Stimulated activated CD8-positive, alpha-beta memory T cell treated with anti-CD3 and anti-CD28 coated beads, Interleukin-4, amount 100 ng/mL, for 4 hours (primary cell): ENCODE measurements around the gene KCNK2.

Experiments
- DNase-seq, 2 donors: peaks; one replicate each; pipeline ENCODE4 v3.0.0-alpha.2; 2020; ENCODE audit warnings: low read depth in 2 of 2, low spot score in 1 of 2

Gene KCNK2

DNA sequence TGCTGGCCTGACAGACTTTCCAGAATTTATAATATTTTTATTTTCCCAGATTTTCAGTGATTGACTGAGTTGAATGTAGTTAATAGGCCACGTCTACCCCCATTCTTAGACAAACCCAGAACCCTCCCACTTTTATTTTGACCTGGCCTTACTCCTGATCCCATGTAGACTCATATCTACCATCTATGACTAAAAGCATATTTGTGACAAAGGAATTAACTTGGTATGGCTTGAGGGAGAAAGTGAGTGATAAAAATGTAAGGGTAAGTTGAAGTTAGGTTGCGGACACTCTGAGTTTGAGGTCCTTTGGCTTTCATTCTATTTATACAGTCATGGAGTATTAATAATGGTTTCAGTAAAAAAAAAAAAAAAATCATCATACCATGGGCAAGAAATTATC, 168.4 kb downstream of the KCNK2 start:
- no peak for DNase-seq

DNA sequence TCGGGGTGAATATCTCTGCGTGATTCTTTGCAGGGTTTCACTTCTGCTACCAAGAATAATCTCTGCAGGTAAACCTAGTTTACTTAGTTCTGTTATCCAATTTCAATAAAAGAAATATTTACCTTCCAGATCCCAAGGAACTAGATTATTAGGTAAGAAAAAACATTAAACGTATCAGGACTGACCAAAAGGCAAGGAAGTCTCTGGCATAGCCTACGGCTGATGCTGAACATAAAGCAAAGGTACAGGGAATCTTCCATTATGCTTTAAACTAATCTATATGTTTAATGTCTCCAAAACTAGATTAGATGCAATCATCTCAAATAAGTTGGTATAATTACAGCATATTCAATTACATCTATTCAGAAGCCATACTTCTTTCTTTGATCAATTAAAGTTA, 168.9 kb downstream of the KCNK2 start:
- no peak for DNase-seq

- no peak for DNase-seq
Observed at GRCh38 chr1:215252164-215252563, 169.6 kb downstream of the KCNK2 start.

- DNase-seq: no peak
Observed at GRCh38 chr1:215256936-215257679, 174.6 kb downstream of the KCNK2 start.

GRCh38 chr1:215260711-215261110, 178.2 kb downstream of the KCNK2 start:
- no peak for DNase-seq

DNA sequence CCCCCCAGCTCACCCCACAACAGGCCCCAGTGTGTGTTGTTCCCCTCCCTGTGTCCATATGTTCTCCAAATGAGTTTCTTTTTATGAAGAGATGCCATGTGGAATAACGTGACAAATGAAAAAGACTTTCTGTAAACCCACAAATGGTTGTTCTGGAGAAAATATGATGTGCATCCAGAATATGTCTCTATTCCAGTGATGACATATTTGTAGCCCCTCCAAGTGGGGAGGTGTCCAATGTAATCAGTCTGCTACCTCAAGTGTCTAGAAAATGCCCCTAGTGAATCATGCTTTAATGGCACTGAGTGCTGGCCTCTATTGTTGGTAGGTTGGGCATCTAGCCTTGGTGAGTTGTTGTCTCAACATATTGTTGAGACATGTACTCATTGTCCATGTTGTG, 179.6 kb downstream of the KCNK2 start:
- DNase-seq: no peak

DNA sequence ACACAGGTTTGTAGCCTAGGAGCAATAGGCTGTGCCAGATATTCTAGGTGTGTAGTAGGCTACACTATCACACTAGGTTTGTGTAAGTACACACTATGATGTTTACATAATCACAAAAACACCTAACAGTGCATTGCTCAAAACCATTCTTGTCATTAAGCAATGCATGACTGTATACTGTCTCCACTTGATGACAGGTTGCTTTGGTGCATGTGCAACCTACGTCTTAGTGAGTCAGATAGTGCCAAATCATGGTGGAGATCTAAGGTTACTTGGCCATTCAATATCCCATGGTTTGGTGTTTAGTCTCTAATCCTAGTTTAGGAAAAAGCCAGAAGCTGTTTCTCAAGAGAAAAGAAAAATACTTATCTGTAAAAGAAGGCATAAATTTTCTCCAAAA, 181.1 kb downstream of the KCNK2 start:
- DNase-seq: no peak

- no peak for DNase-seq
Observed at GRCh38 chr1:215264649-215265048, 182.1 kb downstream of the KCNK2 start.

GRCh38 chr1:215267495-215267894, 185.0 kb downstream of the KCNK2 start:
- no peak for DNase-seq

DNA sequence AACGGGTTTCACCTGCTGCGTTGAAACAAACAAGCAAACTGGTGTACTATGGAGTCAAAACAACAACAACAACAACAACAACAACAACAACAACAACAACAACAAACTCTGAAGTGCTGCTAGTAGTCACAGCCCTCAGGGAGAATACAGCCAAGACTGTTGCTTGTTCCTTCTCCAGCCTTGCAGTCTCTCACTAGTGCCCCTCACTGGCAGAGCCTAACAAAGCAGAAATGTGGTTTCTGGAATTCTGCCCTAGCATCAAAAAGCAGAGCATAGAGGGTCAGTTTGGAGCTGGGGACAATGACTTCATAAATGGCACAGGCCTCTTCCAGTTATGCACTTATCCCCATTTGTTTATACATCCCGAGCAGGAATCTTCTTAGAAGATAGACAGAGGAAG, 187.4 kb downstream of the KCNK2 start:
- DNase-seq: no peak

DNA sequence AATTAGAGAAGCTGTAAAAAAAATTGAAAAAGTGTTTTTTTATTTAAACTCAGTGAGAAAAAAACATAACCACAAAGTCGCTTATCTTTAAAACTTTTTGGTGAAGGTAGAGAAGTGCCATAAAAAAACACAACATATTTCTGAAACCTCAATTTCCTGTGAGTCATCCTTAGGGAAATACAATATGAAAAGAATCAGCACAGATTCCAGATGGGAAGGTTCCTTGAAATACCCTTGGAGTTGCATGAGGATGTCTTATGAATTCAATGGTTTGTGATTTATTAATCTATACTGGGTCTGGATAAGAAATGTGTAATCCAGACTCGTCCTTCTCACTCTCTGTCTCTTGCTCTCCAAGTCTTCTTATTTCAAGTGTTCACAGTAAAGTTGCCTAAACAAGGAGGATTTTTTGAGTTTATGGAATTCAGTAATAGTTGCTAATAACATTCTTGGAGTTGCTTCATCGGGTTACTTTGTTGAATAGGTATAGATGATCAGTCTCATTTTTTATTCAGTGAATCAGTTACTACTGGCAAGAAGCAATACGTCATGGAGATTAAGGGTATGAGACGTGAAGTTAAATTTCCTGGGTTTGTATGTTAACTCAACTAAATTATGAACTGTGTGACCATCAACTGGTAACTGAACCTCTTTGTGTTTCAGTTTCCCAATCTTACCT, 191.4 kb downstream of the KCNK2 start:
- no peak for DNase-seq

DNA sequence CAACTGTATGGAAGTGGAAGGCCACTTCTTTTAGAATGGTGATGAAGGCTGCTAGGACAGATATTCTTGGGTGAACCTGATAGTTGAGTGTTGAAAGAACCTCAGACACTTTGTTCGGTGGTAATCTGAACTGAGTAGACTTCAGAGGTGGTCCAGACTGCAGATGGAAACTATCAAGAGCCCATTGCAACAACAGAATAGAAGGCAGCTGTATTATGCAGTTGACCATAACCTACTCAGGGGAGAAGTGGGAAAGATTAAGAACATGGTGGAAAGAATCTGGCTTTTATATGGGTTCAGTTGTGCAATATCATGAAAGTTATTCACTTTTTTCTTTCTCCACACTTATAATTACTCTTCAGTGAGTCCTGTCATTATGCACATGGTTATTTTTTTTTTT, 194.0 kb downstream of the KCNK2 start:
- no peak for DNase-seq

- no peak for DNase-seq
Observed at GRCh38 chr1:215277532-215277931, 195.0 kb downstream of the KCNK2 start.

DNA sequence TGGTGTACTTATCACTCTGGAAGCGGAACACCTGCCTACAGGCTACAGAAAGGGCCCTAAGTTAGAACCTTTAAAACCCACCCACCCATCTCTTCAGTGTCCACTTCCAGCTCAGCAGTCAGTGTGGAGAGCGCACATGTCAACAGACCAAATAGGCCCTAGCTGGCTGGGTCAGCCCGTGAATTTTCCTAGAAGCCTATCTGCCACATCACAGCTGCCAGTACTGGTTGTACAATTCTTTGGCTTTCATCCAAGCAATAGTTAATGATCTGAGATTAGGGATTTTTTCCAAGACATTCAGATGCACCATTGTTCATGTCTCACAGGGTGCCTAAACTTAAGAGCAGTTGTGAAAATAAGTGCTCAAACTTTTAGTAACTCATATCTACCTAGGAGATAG, 197.1 kb downstream of the KCNK2 start:
- no peak for DNase-seq

DNA sequence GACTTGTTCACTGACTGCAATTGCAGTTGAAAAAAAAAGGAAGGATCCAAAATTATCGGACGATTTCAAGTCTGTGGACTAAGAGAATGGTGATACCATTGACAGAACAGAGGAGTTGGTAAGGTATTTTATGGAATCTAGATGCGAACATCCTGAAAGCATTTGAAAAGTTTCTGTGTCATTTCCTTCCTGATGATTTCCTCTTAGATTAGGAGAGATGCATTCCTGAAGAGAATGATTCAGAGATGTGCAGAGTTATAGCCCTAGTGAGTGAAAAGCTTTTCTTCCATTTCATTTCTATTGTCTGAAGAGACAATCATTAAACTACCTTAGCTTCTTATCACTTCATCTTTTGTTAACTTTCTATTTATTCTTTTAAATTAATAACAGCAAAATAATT, 200.0 kb downstream of the KCNK2 start:
- no peak for DNase-seq

DNA sequence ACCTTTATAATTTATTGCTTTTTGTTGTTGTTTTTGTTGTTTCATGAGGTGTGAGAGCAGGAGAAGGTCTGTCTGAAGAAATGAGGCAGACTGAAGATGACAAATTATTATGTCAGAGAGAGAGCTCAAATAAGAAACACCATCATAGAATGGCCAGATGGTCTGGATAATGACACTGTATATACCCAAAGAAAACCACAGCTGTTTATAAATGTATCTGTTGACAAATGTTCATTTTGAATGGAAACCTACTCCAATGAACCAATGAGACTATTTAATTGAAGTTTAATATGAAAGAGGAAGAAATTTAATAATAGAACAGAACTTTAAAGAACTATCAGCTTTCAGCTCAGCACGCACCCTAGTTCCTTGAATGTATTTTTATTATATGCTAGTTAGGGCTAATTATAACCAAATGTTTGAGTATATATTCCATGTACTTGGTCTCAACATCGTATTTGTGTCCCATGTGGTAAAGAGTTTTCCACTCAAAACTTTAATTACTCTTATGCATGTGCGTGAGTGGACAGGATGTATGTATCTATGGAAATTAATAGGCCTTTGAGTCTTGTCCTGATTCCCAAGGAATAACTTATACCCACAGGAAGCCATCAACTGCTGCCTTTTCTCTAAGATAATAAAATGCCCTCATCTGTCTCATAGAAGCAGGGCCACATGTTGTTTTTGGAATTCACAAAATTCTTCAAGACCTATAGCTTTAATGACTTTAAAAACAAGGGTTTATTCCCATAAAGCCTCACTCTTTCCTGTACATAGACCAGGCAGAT, 202.7 kb downstream of the KCNK2 start:
- no peak for DNase-seq
